Measurements from ENCODE around the gene EBF3. TPM values are rescaled to one million over a fixed set of nuclear protein-coding genes. Genes with fewer than 3 reads are reported as not detected.

Gene EBF3
- total RNA-seq, 1 experiment from 2014 or later = 0.12 TPM

DNA sequence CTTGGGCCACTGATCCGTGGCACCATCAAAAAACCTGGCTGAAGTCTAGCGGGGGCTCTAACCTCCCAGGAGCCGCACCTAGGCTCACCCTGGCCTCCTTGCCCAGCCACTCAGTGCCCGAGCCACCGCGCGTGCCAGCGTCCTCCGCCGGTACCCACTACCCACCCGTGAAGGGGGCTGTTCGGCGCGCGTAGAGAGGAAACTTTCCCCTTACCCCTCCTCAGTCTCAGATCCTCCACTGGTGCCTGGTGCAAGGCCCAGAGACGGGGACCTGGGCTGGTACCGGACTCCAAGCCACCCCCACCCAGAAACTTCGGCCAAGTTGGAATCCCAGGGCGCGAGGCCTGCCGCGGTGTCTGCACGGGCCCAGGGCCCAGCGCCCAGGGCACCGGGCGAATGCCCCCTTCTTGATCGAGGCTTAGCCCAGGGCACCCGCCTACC lies 3.5 kb upstream of the EBF3 start:
- no peaks in the 10 kb centered on the region for H4K20me1 ChIP-seq (ENCODE audit: insufficient read depth)
- no peaks in the 10 kb centered on the region for H3K4me1 ChIP-seq (ENCODE audit: control insufficient read depth in 1 of 2, insufficient read depth in 2 of 2, low read length in 2 of 2)
- no TSS peak for BruUV-seq (replicated peaks)
- no peak overlapping the region for H3K9ac ChIP-seq (ENCODE audit: low read length)
- no peak overlapping the region for H3K4me3 ChIP-seq (replicated peaks in 1 of 2; ENCODE audit: low read depth in 1 of 2, low read length in 2 of 2)
- no peak for ATAC-seq
- no peak for DNase-seq (ENCODE audit: low read depth, low spot score)
- ChIA-PET CTCF (no interaction called here), RAD21 (ENCODE audit: low non-redundant PET in 1 of 2, low total read pairs in 2 of 2, uncharacterized antibody in 2 of 2, unreplicated experiment in 2 of 2) (no interaction called here), POLR2A (no interaction called here)
- no peak overlapping the region for H2AFZ ChIP-seq (ENCODE audit: low read depth, low read length, poor library complexity, severe bottlenecking)
- intact Hi-C loops (cut with micrococcal nuclease) = no loop called here
- H3K9me2 ChIP-seq (ENCODE audit: insufficient read depth) = no peaks in the 10 kb centered on the region
- no peaks in the 10 kb centered on the region for H3K27me3 ChIP-seq (ENCODE audit: insufficient read depth, low read length)
- TF ChIP-seq CBX3 (IDR thresholded peaks at IDR 0.05; ENCODE audit: low read depth) = no peak
- no peak overlapping the region for H3K27ac ChIP-seq (ENCODE audit: low read depth, low read length)
- H3K9me3 ChIP-seq (ENCODE audit: control insufficient read depth in 1 of 2, insufficient read depth in 1 of 2, low read depth in 1 of 2, low read length in 2 of 2) = no peaks in the 10 kb centered on the region
- H3K36me3 ChIP-seq (ENCODE audit: control insufficient read depth in 1 of 2, insufficient read depth in 2 of 2, low read length in 2 of 2) = no peaks in the 10 kb centered on the region
- H3K79me2 ChIP-seq (ENCODE audit: insufficient read depth, low read length) = no peaks in the 10 kb centered on the region
- no peak overlapping the region for H3K4me2 ChIP-seq (ENCODE audit: low read length)

- ChIA-PET CTCF (no interaction called here), POLR2A (no interaction called here)
- no peak overlapping the region for H3K27ac ChIP-seq (ENCODE audit: low read depth, low read length)
- no peak for TF ChIP-seq POLR2AphosphoS5 (IDR thresholded peaks at IDR 0.05; ENCODE audit: low read depth, low read length)
- TF ChIP-seq, protein P1, sequence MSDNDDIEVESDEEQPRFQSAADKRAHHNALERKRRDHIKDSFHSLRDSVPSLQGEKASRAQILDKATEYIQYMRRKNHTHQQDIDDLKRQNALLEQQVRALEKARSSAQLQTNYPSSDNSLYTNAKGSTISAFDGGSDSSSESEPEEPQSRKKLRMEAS (IDR thresholded peaks at IDR 0.05) = no peak
- TF ChIP-seq, protein P2, sequence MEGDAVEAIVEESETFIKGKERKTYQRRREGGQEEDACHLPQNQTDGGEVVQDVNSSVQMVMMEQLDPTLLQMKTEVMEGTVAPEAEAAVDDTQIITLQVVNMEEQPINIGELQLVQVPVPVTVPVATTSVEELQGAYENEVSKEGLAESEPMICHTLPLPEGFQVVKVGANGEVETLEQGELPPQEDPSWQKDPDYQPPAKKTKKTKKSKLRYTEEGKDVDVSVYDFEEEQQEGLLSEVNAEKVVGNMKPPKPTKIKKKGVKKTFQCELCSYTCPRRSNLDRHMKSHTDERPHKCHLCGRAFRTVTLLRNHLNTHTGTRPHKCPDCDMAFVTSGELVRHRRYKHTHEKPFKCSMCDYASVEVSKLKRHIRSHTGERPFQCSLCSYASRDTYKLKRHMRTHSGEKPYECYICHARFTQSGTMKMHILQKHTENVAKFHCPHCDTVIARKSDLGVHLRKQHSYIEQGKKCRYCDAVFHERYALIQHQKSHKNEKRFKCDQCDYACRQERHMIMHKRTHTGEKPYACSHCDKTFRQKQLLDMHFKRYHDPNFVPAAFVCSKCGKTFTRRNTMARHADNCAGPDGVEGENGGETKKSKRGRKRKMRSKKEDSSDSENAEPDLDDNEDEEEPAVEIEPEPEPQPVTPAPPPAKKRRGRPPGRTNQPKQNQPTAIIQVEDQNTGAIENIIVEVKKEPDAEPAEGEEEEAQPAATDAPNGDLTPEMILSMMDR (IDR thresholded peaks at IDR 0.05 in 2 of 3, conservative IDR thresholded peaks at IDR 0.05 in 1 of 3; ENCODE audit: borderline replicate concordance in 1 of 3, insufficient read depth in 1 of 3, low read depth in 2 of 3, low read length in 2 of 3) = no peak
- TF ChIP-seq ZFX (IDR thresholded peaks at IDR 0.05) = no peak
- no peak for TF ChIP-seq ELF1 (IDR thresholded peaks at IDR 0.05; ENCODE audit: borderline replicate concordance, low read depth)
- TF ChIP-seq CBX3 (IDR thresholded peaks at IDR 0.05; ENCODE audit: low read depth) = no peak
- TF ChIP-seq SRF (IDR thresholded peaks at IDR 0.05; ENCODE audit: low read depth) = no peak
- TF ChIP-seq, protein P3, sequence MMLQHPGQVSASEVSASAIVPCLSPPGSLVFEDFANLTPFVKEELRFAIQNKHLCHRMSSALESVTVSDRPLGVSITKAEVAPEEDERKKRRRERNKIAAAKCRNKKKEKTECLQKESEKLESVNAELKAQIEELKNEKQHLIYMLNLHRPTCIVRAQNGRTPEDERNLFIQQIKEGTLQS (IDR thresholded peaks at IDR 0.05) = no peak
- TF ChIP-seq JUND (IDR thresholded peaks at IDR 0.05) = no peak
- no peak for TF ChIP-seq TCF7L2 (IDR thresholded peaks at IDR 0.05; ENCODE audit: borderline replicate concordance, extremely low read depth, insufficient read depth, insufficient read length)
- no peak for TF ChIP-seq RAD21 (IDR thresholded peaks at IDR 0.05; ENCODE audit: low read depth)
- TF ChIP-seq SIN3A (IDR thresholded peaks at IDR 0.05; ENCODE audit: low read depth) = no peak
- no peak for TF ChIP-seq SP1 (IDR thresholded peaks at IDR 0.05; ENCODE audit: low read depth)
- TF ChIP-seq, protein P4, sequence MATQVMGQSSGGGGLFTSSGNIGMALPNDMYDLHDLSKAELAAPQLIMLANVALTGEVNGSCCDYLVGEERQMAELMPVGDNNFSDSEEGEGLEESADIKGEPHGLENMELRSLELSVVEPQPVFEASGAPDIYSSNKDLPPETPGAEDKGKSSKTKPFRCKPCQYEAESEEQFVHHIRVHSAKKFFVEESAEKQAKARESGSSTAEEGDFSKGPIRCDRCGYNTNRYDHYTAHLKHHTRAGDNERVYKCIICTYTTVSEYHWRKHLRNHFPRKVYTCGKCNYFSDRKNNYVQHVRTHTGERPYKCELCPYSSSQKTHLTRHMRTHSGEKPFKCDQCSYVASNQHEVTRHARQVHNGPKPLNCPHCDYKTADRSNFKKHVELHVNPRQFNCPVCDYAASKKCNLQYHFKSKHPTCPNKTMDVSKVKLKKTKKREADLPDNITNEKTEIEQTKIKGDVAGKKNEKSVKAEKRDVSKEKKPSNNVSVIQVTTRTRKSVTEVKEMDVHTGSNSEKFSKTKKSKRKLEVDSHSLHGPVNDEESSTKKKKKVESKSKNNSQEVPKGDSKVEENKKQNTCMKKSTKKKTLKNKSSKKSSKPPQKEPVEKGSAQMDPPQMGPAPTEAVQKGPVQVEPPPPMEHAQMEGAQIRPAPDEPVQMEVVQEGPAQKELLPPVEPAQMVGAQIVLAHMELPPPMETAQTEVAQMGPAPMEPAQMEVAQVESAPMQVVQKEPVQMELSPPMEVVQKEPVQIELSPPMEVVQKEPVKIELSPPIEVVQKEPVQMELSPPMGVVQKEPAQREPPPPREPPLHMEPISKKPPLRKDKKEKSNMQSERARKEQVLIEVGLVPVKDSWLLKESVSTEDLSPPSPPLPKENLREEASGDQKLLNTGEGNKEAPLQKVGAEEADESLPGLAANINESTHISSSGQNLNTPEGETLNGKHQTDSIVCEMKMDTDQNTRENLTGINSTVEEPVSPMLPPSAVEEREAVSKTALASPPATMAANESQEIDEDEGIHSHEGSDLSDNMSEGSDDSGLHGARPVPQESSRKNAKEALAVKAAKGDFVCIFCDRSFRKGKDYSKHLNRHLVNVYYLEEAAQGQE (IDR thresholded peaks at IDR 0.05; ENCODE audit: low read depth) = no peak
- no peak for TF ChIP-seq EZH2phosphoT487 (IDR thresholded peaks at IDR 0.05; ENCODE audit: borderline replicate concordance)
Measured at GRCh38 chr10:129966889-129967578, 3.0 kb upstream of the EBF3 start.

More at GRCh38 chr10:129966889-129967578, 3.0 kb upstream of the EBF3 start:
- H3K4me1 ChIP-seq (ENCODE audit: control insufficient read depth in 1 of 2, insufficient read depth in 2 of 2, low read length in 2 of 2) = no peaks in the 10 kb centered on the region
- no TSS peak for BruUV-seq (replicated peaks)
- no peak overlapping the region for H3K4me2 ChIP-seq (ENCODE audit: low read length)
- no peaks in the 10 kb centered on the region for H3K79me2 ChIP-seq (ENCODE audit: insufficient read depth, low read length)
- H3K36me3 ChIP-seq (ENCODE audit: control insufficient read depth in 1 of 2, insufficient read depth in 2 of 2, low read length in 2 of 2) = no peaks in the 10 kb centered on the region
- intact Hi-C loops (cut with micrococcal nuclease) = no loop called here
- RAD21 ChIA-PET (ENCODE audit: low non-redundant PET in 1 of 2, low total read pairs in 2 of 2, uncharacterized antibody in 2 of 2, unreplicated experiment in 2 of 2) = no interaction called here
- H3K27me3 ChIP-seq (ENCODE audit: insufficient read depth, low read length) = no peaks in the 10 kb centered on the region
- no peak overlapping the region for H2AFZ ChIP-seq (ENCODE audit: low read depth, low read length, poor library complexity, severe bottlenecking)
- no peaks in the 10 kb centered on the region for H3K9me2 ChIP-seq (ENCODE audit: insufficient read depth)
- ATAC-seq = no peak
- no peak overlapping the region for H3K4me3 ChIP-seq (replicated peaks in 1 of 2; ENCODE audit: low read depth in 1 of 2, low read length in 2 of 2)
- no peaks in the 10 kb centered on the region for H4K20me1 ChIP-seq (ENCODE audit: insufficient read depth)
- no peaks in the 10 kb centered on the region for H3K9me3 ChIP-seq (ENCODE audit: control insufficient read depth in 1 of 2, insufficient read depth in 1 of 2, low read depth in 1 of 2, low read length in 2 of 2)
- H3K9ac ChIP-seq (ENCODE audit: low read length) = no peak overlapping the region
- DNase-seq (ENCODE audit: low read depth, low spot score) = no peak

Measured in HCT116 (cell line).